GM18867 (cell line): ENCODE data around the gene ABCF3.

Source experiments
- ATAC-seq: cut with Tn5 transposase; IDR thresholded peaks from one replicate; pipeline ENCODE4 v1.9.1; 2021; ENCODE audit warnings: mild to moderate bottlenecking, moderate library complexity; ENCODE audit not compliant: unreplicated experiment

The ABCF3 gene

GRCh38 chr3:184167786-184168185 lies 18.2 kb upstream of the ABCF3 start:
- ATAC-seq: no peak

GRCh38 chr3:184168363-184169120 lies 17.5 kb upstream of the ABCF3 start:
- ATAC-seq: no peak

- no peak for ATAC-seq
These were observed 15.8 kb upstream of the ABCF3 start for GRCh38 chr3:184169896-184170875.

- no peak for ATAC-seq
These were observed 14.4 kb upstream of the ABCF3 start for GRCh38 chr3:184171562-184171961.

- ATAC-seq: no peak
These were observed 13.2 kb upstream of the ABCF3 start for GRCh38 chr3:184172681-184173373.

GRCh38 chr3:184173374-184173722 lies 12.7 kb upstream of the ABCF3 start:
- no peak for ATAC-seq

- peak; percentile 1 for ATAC-seq
These were observed 11.7 kb upstream of the ABCF3 start for GRCh38 chr3:184174284-184174645.

GRCh38 chr3:184174646-184175492 lies 11.1 kb upstream of the ABCF3 start, which contains the start of gene AP2M1:
Gene AP2M1 (plus strand): TSS chr3:184174855. CDS start chr3:184176994, 2,139 bp downstream.
- peak; percentile 92 for ATAC-seq

- ATAC-seq: no peak
These were observed 10.5 kb upstream of the ABCF3 start for GRCh38 chr3:184175506-184175905.

- no peak for ATAC-seq
These were observed 10.0 kb upstream of the ABCF3 start for GRCh38 chr3:184175981-184176376.

- no peak for ATAC-seq
These were observed 9.3 kb upstream of the ABCF3 start for GRCh38 chr3:184176377-184177330.

- ATAC-seq: no peak
These were observed 8.7 kb upstream of the ABCF3 start for GRCh38 chr3:184177331-184177731.

- no peak for ATAC-seq
These were observed 8.2 kb upstream of the ABCF3 start for GRCh38 chr3:184177767-184178306.

GRCh38 chr3:184178521-184179138 lies 7.4 kb upstream of the ABCF3 start:
- no peak for ATAC-seq

GRCh38 chr3:184180165-184180564 lies 5.8 kb upstream of the ABCF3 start:
- ATAC-seq: no peak

GRCh38 chr3:184181596-184181995 lies 4.4 kb upstream of the ABCF3 start:
- ATAC-seq: no peak

GRCh38 chr3:184183679-184184078 lies 2.3 kb upstream of the ABCF3 start:
- ATAC-seq: no peak

GRCh38 chr3:184184546-184185230 lies 1.3 kb upstream of the ABCF3 start:
- no peak for ATAC-seq
